Naive B cell (primary cell): ENCODE data around the gene FCHO1. TPM values are rescaled to one million over a fixed set of nuclear protein-coding genes. Genes with fewer than 3 reads are reported as not detected.
A peak's percentile ranks its signal among the peaks of the same experiment; 100 is the strongest.
"Not testable (repeated sequence)": the region's sequence is repeated elsewhere in the genome, so short reads cannot be mapped to it uniquely, and the experiment has no call there.

Experiments
- ATAC-seq, 2 donors: fragments of 150-1000 bp; cut with Tn5 transposase; 2 replicates each; pipeline ENCODE4 v1.10.0; 2021; ENCODE audit warnings: low read depth in 2 of 2, mild to moderate bottlenecking in 2 of 2, moderate library complexity in 2 of 2
- DNase-seq: peaks from one replicate; pipeline ENCODE4 v3.0.0; 2022
- H3K27ac Mint-ChIP-seq, 6 donors: one replicate each; pipeline ENCODE4 v1.8.0; 2020 to 2022; ENCODE audit warnings: mild to moderate bottlenecking in 6 of 6, mixed read lengths in 6 of 6, moderate library complexity in 5 of 6, inconsistent platforms in 2 of 6
- H3K27me3 Mint-ChIP-seq, 3 donors: one replicate each; pipeline ENCODE4 v1.8.0; 2021 to 2022; ENCODE audit warnings: mixed read lengths in 3 of 3, mild to moderate bottlenecking in 1 of 3
- H3K36me3 Mint-ChIP-seq, 2 donors: one replicate each; pipeline ENCODE4 v1.8.0; 2020 to 2022; ENCODE audit warnings: mixed read lengths in 2 of 2, inconsistent platforms in 1 of 2, mild to moderate bottlenecking in 1 of 2
- H3K4me1 Mint-ChIP-seq, 3 donors: one replicate each; pipeline ENCODE4 v1.8.0; 2020 to 2022; ENCODE audit warnings: mixed read lengths in 3 of 3, inconsistent platforms in 1 of 3, mild to moderate bottlenecking in 1 of 3, moderate library complexity in 1 of 3
- H3K4me3 Mint-ChIP-seq, 8 donors: one replicate each; pipeline ENCODE4 v1.8.0; 2020 to 2022; ENCODE audit warnings: mild to moderate bottlenecking in 8 of 8, mixed read lengths in 8 of 8, moderate library complexity in 8 of 8, inconsistent platforms in 2 of 8
- H3K9me3 Mint-ChIP-seq, 7 donors: one replicate each; pipeline ENCODE4 v1.8.0; 2020 to 2022; ENCODE audit warnings: mixed read lengths in 7 of 7, mild to moderate bottlenecking in 5 of 7, inconsistent platforms in 2 of 7, moderate library complexity in 1 of 7
- polyA plus RNA-seq, 6 donors: library from polyadenylated mRNA; unstranded; fragments of 300-500 nt; fragmentation: Illumina TruSeq; gene quantifications; one replicate each; pipeline ENCODE4 v1.2.3, GENCODE V29; 2021; ENCODE audit warnings: low read depth in 6 of 6

The FCHO1 gene
- polyA plus RNA-seq, 6 donors from 2014 or later: 10.1 to 52.1 (median 25.2) TPM

GRCh38 chr19:17758515-17758914 lies 7.2 kb downstream of the FCHO1 start:
- H3K36me3 Mint-ChIP-seq: peaks cover 14 to 17% of the 10 kb centered on the region in 2 donors
- H3K4me1 Mint-ChIP-seq: peaks cover 36 to 69% (median 68%) of the 10 kb centered on the region in 3 donors
- peak overlapping the region in 1 of 8 donors; percentile 6 for H3K4me3 Mint-ChIP-seq
- ATAC-seq (no peak), DNase-seq (no peak)
- H3K27me3 Mint-ChIP-seq: no peaks in the 10 kb centered on the region
- peak overlapping the region in 5 of 6 donors; percentile 46 to 78 (median 66) for H3K27ac Mint-ChIP-seq
- no peaks in the 10 kb centered on the region for H3K9me3 Mint-ChIP-seq

GRCh38 chr19:17761148-17761547 lies 9.9 kb downstream of the FCHO1 start:
- Mint-ChIP-seq H3K27ac (peak overlapping the region in 1 of 6 donors; percentile 77), H3K4me3 (no peak overlapping the region), H3K27me3 (no peaks in the 10 kb centered on the region), H3K9me3 (no peaks in the 10 kb centered on the region), H3K4me1 (peaks cover 24 to 58% (median 56%) of the 10 kb centered on the region in 3 donors), H3K36me3 (peaks cover 7 to 8% of the 10 kb centered on the region in 2 donors)
- DNase-seq (no peak), ATAC-seq (no peak)

DNA sequence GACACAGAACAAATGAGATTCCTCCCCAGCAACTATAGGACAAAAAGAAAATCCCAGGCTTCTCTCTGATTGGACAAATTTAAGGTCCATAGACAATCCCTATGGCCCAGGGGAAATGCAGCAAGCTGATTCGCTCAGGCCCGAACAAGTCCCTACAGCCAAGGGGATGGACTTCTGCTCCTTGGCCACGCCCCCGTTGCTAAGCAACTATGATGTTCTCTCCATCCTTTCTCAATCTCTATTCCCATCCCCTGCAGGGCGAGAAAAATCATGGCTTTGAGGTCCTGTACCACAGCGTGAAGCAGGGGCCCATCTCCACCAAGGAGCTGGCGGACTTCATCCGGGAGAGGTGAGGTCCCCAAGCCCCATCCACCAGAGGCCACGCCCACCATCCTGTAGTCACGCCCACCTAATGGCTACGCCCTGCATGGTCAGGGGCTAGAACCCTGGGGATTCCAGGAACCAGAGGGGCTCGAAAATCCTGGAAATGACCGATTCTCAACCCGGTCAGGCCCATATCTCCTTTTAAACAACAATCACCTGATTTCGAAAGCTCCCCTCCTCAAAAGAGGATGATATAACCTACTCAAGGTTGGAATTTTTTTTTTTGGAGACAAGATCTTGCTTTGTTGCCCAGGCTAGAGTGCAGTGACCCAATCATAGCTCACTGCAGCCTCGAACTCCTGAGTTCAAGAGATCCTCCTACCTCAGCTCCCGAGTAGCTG lies 11.4 kb downstream of the FCHO1 start:
- peak overlapping the region in 2 of 6 donors; percentile 87 to 88 for H3K27ac Mint-ChIP-seq
- H3K9me3 Mint-ChIP-seq: no peaks in the 10 kb centered on the region
- ATAC-seq: no peak
- no peak for DNase-seq
- H3K4me3 Mint-ChIP-seq: no peak overlapping the region
- peaks cover 25 to 55% (median 52%) of the 10 kb centered on the region in 3 donors for H3K4me1 Mint-ChIP-seq
- peaks cover 7 to 8% of the 10 kb centered on the region in 2 donors for H3K36me3 Mint-ChIP-seq
- no peaks in the 10 kb centered on the region for H3K27me3 Mint-ChIP-seq

DNA sequence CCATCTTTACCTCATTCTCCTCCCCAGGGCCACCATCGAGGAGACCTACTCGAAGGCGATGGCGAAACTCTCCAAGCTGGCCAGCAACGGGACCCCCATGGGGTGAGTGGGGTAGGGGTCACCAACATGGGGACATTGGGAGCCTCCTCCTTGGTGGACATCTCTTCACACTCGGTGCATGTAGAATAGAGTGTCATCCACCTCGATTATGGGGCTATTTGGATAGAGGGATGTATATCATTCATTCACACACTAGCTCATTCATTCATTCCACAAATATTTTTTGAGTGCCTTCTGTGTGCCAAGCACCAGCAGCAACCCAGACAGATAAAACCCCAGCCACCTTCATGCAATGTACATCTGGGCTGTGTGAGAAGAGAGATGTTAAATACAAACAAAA lies 13.1 kb downstream of the FCHO1 start:
- H3K27ac Mint-ChIP-seq: peak overlapping the region in 4 of 6 donors; percentile 62 to 73 (median 66)

DNA sequence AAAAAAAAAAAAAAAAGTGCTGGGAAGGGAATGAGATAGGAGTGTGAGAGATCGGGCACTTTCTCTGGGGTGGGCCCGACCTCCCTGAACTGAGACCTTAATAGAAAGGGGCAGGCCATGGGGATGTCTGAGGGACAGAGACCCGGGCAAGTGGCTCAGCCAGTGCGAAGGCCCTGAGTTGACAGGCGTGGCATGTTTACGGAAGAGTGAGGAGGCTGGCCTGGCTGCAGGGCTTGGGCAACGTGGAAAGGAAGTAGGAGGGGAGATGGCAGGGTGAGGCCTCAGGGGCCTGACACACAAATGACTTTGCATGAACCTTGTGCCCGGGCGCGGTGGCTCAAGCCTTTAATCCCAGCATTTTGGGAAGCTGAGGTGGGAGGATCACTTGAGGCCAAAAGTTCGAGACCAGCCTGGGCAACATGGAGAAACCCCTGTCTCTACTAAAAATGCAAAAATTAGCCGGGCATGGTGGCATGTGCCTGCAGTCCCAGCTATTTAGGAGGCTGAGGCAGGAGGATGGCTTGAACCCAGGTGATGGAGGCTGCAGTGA lies 13.9 kb downstream of the FCHO1 start:
- Mint-ChIP-seq H3K27me3 (no peaks in the 10 kb centered on the region), H3K4me3 (peak overlapping the region in 7 of 8 donors; percentile 6 to 65 (median 59)), H3K4me1 (peaks cover 12 to 37% (median 36%) of the 10 kb centered on the region in 3 donors), H3K27ac (peak overlapping the region in 5 of 6 donors; percentile 69 to 93 (median 73)), H3K36me3 (peaks cover 2 to 7% of the 10 kb centered on the region in 2 donors), H3K9me3 (no peaks in the 10 kb centered on the region)
- ATAC-seq (peak; percentile 51 to 67), DNase-seq (no peak)

More for the DNA sequence above, 13.1 kb downstream of the FCHO1 start:
- Mint-ChIP-seq H3K9me3 (no peaks in the 10 kb centered on the region), H3K27me3 (no peaks in the 10 kb centered on the region), H3K36me3 (peaks cover 3 to 7% of the 10 kb centered on the region in 2 donors), H3K4me1 (peaks cover 19 to 45% (median 43%) of the 10 kb centered on the region in 3 donors), H3K4me3 (peak overlapping the region in 4 of 8 donors; percentile 6 to 65 (median 59))
- no peak for DNase-seq
- no peak for ATAC-seq

DNA sequence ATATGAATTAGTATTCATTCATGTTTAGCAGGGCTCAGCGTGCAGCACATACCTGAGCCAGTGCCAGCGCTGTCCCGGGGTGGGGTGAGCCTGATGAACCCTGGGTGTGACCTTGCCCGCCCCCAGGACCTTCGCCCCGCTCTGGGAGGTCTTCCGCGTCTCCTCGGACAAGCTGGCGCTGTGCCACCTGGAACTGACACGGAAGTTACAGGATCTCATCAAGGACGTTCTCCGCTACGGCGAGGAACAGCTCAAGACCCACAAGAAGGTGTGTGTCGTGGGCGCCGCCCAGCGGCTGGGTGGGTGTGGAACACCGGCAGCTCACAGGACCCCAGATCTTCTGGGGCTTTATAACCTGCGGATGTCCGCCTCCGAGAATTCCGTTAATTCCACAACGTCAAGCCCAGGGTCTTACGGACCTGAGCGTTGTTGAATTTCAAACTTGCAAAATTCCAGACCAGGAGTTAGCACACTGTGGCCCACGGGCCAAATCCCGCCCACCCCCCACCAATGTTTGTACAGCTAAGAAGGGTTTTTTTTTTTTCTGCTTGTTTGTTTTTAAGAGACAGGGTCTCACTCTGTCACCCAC lies 15.4 kb downstream of the FCHO1 start:
- ATAC-seq (peak; percentile 74 to 80), DNase-seq (peak; percentile 55)
- no peaks in the 10 kb centered on the region for H3K9me3 Mint-ChIP-seq
- H3K4me1 Mint-ChIP-seq: peaks cover 8 to 27% (median 25%) of the 10 kb centered on the region in 3 donors
- H3K27ac Mint-ChIP-seq: peak overlapping the region in 5 of 6 donors; percentile 70 to 86 (median 76)
- peaks cover 0 to 7% of the 10 kb centered on the region in 2 donors for H3K36me3 Mint-ChIP-seq
- peak overlapping the region in 6 of 8 donors; percentile 16 to 62 (median 39) for H3K4me3 Mint-ChIP-seq
- no peaks in the 10 kb centered on the region for H3K27me3 Mint-ChIP-seq

GRCh38 chr19:17767559-17767958 lies 16.3 kb downstream of the FCHO1 start:
- Mint-ChIP-seq H3K4me3 (no peak overlapping the region), H3K36me3 (peaks cover 7 to 8% of the 10 kb centered on the region in 2 donors), H3K4me1 (peaks cover 8 to 26% (median 24%) of the 10 kb centered on the region in 3 donors), H3K9me3 (no peaks in the 10 kb centered on the region), H3K27ac (peak overlapping the region in 1 of 6 donors; percentile 78), H3K27me3 (no peaks in the 10 kb centered on the region)
- no peak for ATAC-seq
- DNase-seq: no peak

GRCh38 chr19:17770613-17771012 lies 19.3 kb downstream of the FCHO1 start:
- Mint-ChIP-seq H3K9me3 (no peaks in the 10 kb centered on the region), H3K4me1 (peaks cover 11 to 35% (median 21%) of the 10 kb centered on the region in 3 donors), H3K27me3 (no peaks in the 10 kb centered on the region), H3K4me3 (no peak overlapping the region), H3K36me3 (peaks cover 7 to 22% of the 10 kb centered on the region in 2 donors), H3K27ac (peak overlapping the region in 3 of 6 donors; percentile 10 to 84 (median 73))
- no peak for DNase-seq
- ATAC-seq: no peak

GRCh38 chr19:17772172-17772571 lies 20.9 kb downstream of the FCHO1 start:
- H3K4me3 Mint-ChIP-seq: no peak overlapping the region
- ATAC-seq (no peak), DNase-seq (no peak)
- no peaks in the 10 kb centered on the region for H3K27me3 Mint-ChIP-seq
- peak overlapping the region in 3 of 6 donors; percentile 38 to 52 (median 47) for H3K27ac Mint-ChIP-seq
- no peaks in the 10 kb centered on the region for H3K9me3 Mint-ChIP-seq
- H3K4me1 Mint-ChIP-seq: peaks cover 19 to 36% (median 28%) of the 10 kb centered on the region in 3 donors
- H3K36me3 Mint-ChIP-seq: peaks cover 7 to 23% of the 10 kb centered on the region in 2 donors

DNA sequence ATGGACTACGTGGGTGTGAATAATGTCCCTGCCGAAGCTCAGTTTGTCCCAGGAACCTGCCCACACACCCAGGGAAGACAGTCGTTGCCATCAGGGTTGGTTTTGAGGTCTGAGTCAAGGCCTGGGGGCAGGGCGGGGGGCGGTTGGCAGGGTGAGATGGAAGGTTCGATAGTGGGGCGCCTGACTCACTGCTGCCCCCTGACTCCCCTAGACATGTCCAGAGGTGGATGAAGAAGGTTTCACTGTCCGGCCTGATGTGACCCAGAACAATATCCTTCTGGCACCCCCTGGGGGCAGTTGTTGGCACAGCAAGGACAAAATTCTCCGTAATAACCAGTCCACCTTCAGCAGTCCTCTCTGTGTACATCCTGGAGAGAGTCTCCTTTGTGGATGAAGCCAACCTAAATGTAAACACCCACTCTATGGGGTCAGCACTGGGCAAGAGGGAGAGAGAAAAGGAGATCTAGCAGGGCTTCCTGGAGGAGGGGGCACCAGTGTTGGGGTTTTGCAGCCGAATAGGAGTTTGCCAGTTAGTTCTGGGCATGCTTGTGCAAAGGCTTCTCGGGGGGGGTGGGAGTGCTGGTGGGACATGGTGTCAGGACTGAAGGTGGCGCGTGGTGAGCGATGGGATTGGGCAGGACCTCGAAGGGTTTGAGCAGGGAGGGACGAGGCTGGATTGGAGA lies 24.1 kb downstream of the FCHO1 start:
- Mint-ChIP-seq H3K4me1 (peaks cover 40 to 61% (median 55%) of the 10 kb centered on the region in 3 donors), H3K36me3 (peaks cover 7 to 23% of the 10 kb centered on the region in 2 donors), H3K27me3 (no peaks in the 10 kb centered on the region), H3K27ac (peak overlapping the region; percentile 70 to 100 (median 100)), H3K9me3 (no peaks in the 10 kb centered on the region), H3K4me3 (peak overlapping the region in 7 of 8 donors; percentile 54 to 81 (median 72))
- ATAC-seq (no peak), DNase-seq (no peak)

DNA sequence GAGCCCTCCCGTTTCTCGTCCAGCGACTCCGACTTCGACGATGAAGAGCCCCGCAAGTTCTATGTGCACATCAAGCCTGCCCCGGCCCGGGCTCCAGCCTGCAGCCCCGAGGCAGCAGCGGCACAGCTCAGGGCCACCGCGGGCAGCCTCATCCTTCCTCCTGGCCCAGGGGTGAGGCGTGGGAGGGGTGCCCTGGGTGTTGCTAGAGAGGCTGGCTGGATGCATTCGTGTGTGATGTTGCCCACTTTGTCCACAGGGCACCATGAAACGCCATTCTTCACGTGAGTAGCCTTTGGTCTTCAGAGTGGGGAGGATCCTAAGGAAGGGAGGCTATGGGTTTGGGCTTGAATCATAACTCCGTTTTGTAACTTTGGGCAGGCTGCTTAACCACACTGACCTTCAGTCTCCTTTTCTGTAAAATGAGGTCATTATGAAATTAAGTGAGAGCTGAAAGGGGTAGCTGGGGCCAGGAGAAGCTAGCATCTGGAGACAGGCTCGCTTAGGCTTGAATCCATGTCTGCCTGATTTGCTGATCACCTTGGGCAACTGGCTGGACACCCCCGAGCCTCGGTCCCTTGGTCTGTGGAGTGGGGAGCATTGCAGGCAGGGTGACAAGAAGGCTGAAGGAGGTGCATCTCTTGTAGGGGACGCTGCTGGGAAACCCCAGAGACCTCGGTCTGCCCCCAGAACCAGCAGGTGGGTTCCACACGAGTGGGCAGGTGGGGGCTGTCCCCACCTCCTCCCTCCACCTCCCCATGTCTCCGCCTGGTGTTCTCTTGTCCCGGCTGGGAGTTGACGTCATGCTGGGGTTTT lies 24.9 kb downstream of the FCHO1 start:
- peak overlapping the region; percentile 98 to 100 (median 100) for H3K27ac Mint-ChIP-seq
- peak; percentile 94 for DNase-seq
- H3K4me3 Mint-ChIP-seq: peak overlapping the region; percentile 36 to 94 (median 72)
- H3K4me1 Mint-ChIP-seq: peaks cover 40 to 64% (median 55%) of the 10 kb centered on the region in 3 donors
- H3K36me3 Mint-ChIP-seq: peaks cover 7 to 23% of the 10 kb centered on the region in 2 donors
- ATAC-seq: peak; percentile 92
- no peaks in the 10 kb centered on the region for H3K9me3 Mint-ChIP-seq
- H3K27me3 Mint-ChIP-seq: no peaks in the 10 kb centered on the region

DNA sequence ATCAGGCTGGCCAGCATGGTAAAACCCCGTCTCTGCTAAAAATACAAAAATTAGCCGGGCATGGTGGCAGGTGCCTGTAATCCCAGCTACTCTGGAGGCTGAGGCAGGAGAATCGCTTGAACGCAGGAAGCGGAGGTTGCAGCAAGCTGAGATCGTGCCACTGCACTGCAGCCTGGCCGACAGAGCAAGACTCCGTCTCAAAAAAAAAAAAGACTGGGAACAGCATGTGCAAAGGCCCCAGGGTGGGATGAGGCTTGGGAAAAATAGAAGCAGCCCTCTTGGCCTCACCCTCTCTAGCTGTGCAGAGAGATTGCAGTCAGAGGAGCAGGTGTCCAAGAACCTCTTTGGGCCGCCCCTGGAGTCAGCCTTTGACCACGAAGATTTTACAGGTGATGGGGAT lies 26.6 kb downstream of the FCHO1 start:
- not testable (repeated sequence) for DNase-seq, ATAC-seq, H3K27me3 Mint-ChIP-seq, H3K9me3 Mint-ChIP-seq
- Mint-ChIP-seq H3K4me1 (peaks cover 44 to 67% (median 51%) of the 10 kb centered on the region in 3 donors), H3K27ac (peak overlapping the region; percentile 60 to 100 (median 99)), H3K4me3 (peak overlapping the region in 5 of 8 donors; percentile 9 to 62 (median 47)), H3K36me3 (peaks cover 0 to 24% of the 10 kb centered on the region in 2 donors)
